ENCODE measurements around the gene CT47A7.
A peak's percentile ranks its signal among the peaks of the same experiment; 100 is the strongest.
"Not testable (repeated sequence)": the region's sequence is repeated elsewhere in the genome, so short reads cannot be mapped to it uniquely, and the experiment has no call there.

CT47A7 gene

DNA sequence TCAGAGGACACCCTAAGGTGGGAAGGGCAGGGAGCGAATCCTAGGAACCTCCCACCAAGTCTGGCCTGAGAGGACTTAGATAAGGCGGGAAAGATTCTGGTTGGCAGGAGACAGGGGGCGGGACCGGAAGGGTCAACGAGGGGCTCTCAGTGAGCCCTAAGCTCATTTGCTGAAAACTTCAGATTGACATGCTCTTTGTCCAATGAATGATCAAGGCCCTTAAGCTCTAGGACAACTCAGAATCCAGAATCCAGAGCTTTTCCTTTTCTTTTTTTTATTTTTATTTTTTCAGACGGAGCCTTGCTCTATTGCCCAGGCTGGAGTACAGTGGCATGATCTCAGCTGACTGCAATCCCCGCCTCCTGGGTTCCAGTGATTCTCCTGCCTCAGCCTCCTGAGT is at the start of gene CT47A7:
TSS of gene CT47A7 (minus strand) at position 101 of the 400 bp plus-strand sequence. CDS start 255 bp downstream, outside the sequence.
- DNase-seq = not testable (repeated sequence)

DNA sequence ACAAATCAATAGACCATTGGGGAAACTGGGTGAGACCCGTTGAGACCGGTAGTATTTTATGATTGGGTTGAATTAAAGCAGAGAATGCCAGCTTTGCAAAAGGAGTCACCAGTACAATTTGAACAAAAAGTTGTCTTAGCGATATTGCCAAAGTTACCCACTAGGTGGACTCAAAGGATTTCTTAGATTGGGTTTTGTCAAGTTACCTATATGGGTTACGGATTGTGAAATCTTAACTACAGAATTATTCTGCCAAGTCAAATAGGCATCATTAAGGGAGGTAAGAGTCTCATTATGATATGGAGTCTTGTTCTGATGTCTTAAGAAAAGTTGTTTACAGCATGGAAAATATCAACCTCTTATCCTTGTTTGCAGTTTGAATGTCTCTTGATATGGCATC is 44.2 kb upstream of the CT47A7 start:
- peak; percentile 29 to 56 for DNase-seq

DNA sequence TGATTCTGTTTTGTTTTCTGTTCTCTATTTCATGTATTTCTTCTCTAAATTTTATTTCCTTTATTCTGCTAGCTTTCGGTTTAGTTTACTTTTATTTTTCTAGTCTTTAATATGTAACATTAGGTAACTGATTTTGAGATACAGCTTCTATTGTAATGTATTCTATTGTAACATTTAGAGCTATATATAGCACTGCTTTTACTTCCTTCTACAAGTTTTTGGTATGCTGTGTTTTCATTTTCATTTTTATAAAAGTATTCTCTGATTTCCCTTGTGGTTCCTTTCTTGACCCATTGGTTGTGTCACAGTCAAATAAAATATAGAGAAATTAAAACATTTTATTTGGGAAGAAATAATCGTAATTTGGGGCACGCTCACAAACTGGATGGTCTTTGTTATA is 43.0 kb upstream of the CT47A7 start:
- DNase-seq = no peak

DNA sequence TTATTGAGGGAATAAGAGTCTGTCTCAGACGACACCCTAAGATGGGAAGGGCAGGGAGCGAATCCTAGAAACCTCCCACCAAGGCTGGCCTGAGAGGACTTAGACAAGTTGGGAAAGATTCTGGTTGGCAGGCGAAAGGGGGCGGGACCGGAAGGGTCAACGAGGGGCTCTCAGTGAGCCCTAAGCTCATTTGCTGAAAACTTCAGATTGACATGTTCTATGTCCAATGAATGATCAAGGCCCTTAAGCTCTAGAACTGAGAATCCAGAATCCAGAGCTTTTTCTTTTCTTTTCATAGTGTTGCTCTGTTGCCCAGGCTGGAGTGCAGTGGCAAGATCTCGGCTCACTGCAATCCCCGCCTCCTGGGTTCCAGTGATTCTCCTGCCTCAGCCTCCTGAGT is 29.3 kb upstream of the CT47A7 start, which contains the start of gene CT47A1:
TSS of gene CT47A1 (minus strand) at position 101 of the 400 bp plus-strand sequence. CDS start 231 bp downstream, outside the sequence.
- not testable (repeated sequence) for DNase-seq
